SK-N-SH (cell line): Measurements from ENCODE around the gene NR2F1. TPM values are rescaled to one million over a fixed set of nuclear protein-coding genes. Genes with fewer than 3 reads are reported as not detected.

Experiments
- CTCF ChIA-PET: fragments of 300-600, 350-600 bp; formaldehyde crosslinking; extraction: SDS; loops from one replicate; lab custom pipeline; 2021; lab: Yijun Ruan, JAX
- POLR2A ChIA-PET: fragments of 350-600 bp; sonication (Branson Sonifier 250); formaldehyde crosslinking; extraction: SDS; loops from one replicate; lab custom pipeline; 2020; ENCODE audit warnings: antibody characterized with exemption, inconsistent platforms; lab: Yijun Ruan, JAX
- DNase-seq: peaks from one replicate; pipeline ENCODE4 v3.0.0; 2012
- H2AFZ ChIP-seq: fragments of 200-600 bp; sonication (generic); 2 replicates; pipeline ENCODE4 v1.8.1; 2016; ENCODE audit warnings: antibody characterized with exemption, mild to moderate bottlenecking, low read depth
- H3F3A ChIP-seq: fragments of 200-600 bp; sonication (generic); replicated peaks from 2 replicates; pipeline ENCODE3; 2016; ENCODE audit warnings: antibody characterized with exemption, mild to moderate bottlenecking; ENCODE audit not compliant: insufficient read depth
- H3K27ac ChIP-seq, 2 experiments: fragments of 200-500 bp in 1 of 2; fragments of 200-600 bp in 1 of 2; sonication (Bioruptor generic) in 1 of 2; sonication (generic), shearing (Covaris generic) in 1 of 2; 2 replicates each; pipeline versions ENCODE4 v1.5.1 to v1.6.1; 2014 to 2016; ENCODE audit warnings: low read depth in 2 of 2, inconsistent platforms in 1 of 2, low read length in 1 of 2, mild to moderate bottlenecking in 1 of 2, mixed read lengths in 1 of 2
- H3K27me3 ChIP-seq: fragments of 200-600 bp; sonication (generic), shearing (Covaris generic); 2 replicates; pipeline ENCODE4 v1.6.1; 2016; ENCODE audit warnings: mixed run types; ENCODE audit not compliant: insufficient read depth
- H3K36me3 ChIP-seq, 2 experiments: fragments of 200-500 bp in 1 of 2; fragments of 200-600 bp in 1 of 2; sonication (Bioruptor generic) in 1 of 2; sonication (generic) in 1 of 2; replicated peaks in 1 of 2; 2 replicates each; pipeline versions ENCODE3 to v1.5.1; 2014 to 2016; ENCODE audit warnings: low read length in 1 of 2, mild to moderate bottlenecking in 1 of 2; ENCODE audit not compliant: insufficient read depth in 2 of 2, control insufficient read depth in 1 of 2
- H3K4me1 ChIP-seq, 2 experiments: fragments of 200-500 bp in 1 of 2; fragments of 200-600 bp in 1 of 2; sonication (Bioruptor generic) in 1 of 2; sonication (generic), shearing (Covaris generic) in 1 of 2; 2 replicates each; pipeline versions ENCODE4 v1.5.1 to v1.6.1; 2014 to 2016; ENCODE audit warnings: low read depth in 1 of 2, low read length in 1 of 2, mixed run types in 1 of 2; ENCODE audit not compliant: insufficient read depth in 2 of 2, control insufficient read depth in 1 of 2
- H3K4me2 ChIP-seq: fragments of 200-600 bp; sonication (generic), shearing (Covaris generic); 2 replicates; pipeline ENCODE4 v1.6.1; 2017; ENCODE audit warnings: mixed run types
- H3K4me3 ChIP-seq, 2 experiments: fragments of 200-500 bp in 1 of 2; fragments of 200-600 bp in 1 of 2; sonication (Bioruptor generic) in 1 of 2; sonication (generic), shearing (Covaris generic) in 1 of 2; 2 replicates each; pipeline versions ENCODE4 v1.5.1 to v1.8.1; 2014 to 2016; ENCODE audit warnings: low read depth in 2 of 2, inconsistent platforms in 1 of 2, low read length in 1 of 2, mild to moderate bottlenecking in 1 of 2, mixed read lengths in 1 of 2, moderate library complexity in 1 of 2
- H3K79me2 ChIP-seq: fragments of 200-600 bp; sonication (generic); 2 replicates; pipeline ENCODE4 v1.8.1; 2017; ENCODE audit warnings: mild to moderate bottlenecking; ENCODE audit not compliant: insufficient read depth
- H3K9ac ChIP-seq: fragments of 200-600 bp; sonication (generic); 2 replicates; pipeline ENCODE4 v1.6.1; 2017; ENCODE audit warnings: mixed run types
- H3K9me2 ChIP-seq: fragments of 200-600 bp; sonication (generic); 2 replicates; pipeline ENCODE4 v1.6.1; 2017; ENCODE audit warnings: mixed run types
- H3K9me3 ChIP-seq: fragments of 200-600 bp; sonication (generic); 2 replicates; pipeline ENCODE4 v1.6.1; 2017; ENCODE audit warnings: mixed run types, mild to moderate bottlenecking, moderate library complexity
- H4K20me1 ChIP-seq: fragments of 200-600 bp; sonication (generic); 2 replicates; pipeline ENCODE4 v1.6.1; 2017; ENCODE audit warnings: mild to moderate bottlenecking, mixed run types; ENCODE audit not compliant: insufficient read depth
- CHD2 ChIP-seq: fragments of 150-350 bp; IDR thresholded peaks from 2 replicates; pipeline ENCODE4 v1.6.1; 2018; ENCODE audit warnings: low read length; ENCODE audit not compliant: partially characterized antibody
- CTCF ChIP-seq: fragments of 200-600 bp; sonication (generic); IDR thresholded peaks from 2 replicates; pipeline ENCODE4 v1.6.1; 2017; ENCODE audit warnings: antibody characterized with exemption, mild to moderate bottlenecking, moderate library complexity
- EP300 ChIP-seq, 2 experiments: IDR thresholded peaks; 2 replicates each; pipeline versions ENCODE4 v1.4.0 to v1.6.1; 2012; ENCODE audit warnings: borderline replicate concordance in 1 of 2, low read depth in 1 of 2, low read length in 1 of 2
- FOSL2 ChIP-seq: IDR thresholded peaks from 2 replicates; pipeline ENCODE4 v1.4.0; 2012; ENCODE audit warnings: low read depth, mild to moderate bottlenecking, moderate library complexity, borderline replicate concordance
- MAX ChIP-seq: IDR thresholded peaks from 2 replicates; pipeline ENCODE4 v1.4.0; 2012; ENCODE audit warnings: low read depth
- MEF2A ChIP-seq: IDR thresholded peaks from 2 replicates; pipeline ENCODE4 v1.4.0; 2012; ENCODE audit warnings: low read depth, borderline replicate concordance
- MXI1 ChIP-seq: IDR thresholded peaks from 2 replicates; pipeline ENCODE4 v1.6.1; 2012; ENCODE audit warnings: mild to moderate bottlenecking, low read depth, low read length, improper control_type of control experiment
- RAD21 ChIP-seq: IDR thresholded peaks from 2 replicates; pipeline ENCODE4 v1.6.1; 2012; ENCODE audit warnings: mild to moderate bottlenecking, low read length
- RCOR1 ChIP-seq: fragments of 150-350 bp; IDR thresholded peaks from 2 replicates; pipeline ENCODE4 v1.6.1; 2017; ENCODE audit warnings: antibody characterized with exemption, low read length
- RFX5 ChIP-seq: IDR thresholded peaks from 2 replicates; pipeline ENCODE4 v1.6.1; 2012; ENCODE audit warnings: mild to moderate bottlenecking, improper control_type of control experiment, low read length
- SIN3A ChIP-seq: IDR thresholded peaks from 2 replicates; pipeline ENCODE4 v1.6.1; 2012; ENCODE audit warnings: low read depth, mild to moderate bottlenecking, low read length, moderate library complexity, borderline replicate concordance
- SMC3 ChIP-seq: IDR thresholded peaks from 2 replicates; pipeline ENCODE4 v1.6.1; 2012; ENCODE audit warnings: low read depth, low read length, improper control_type of control experiment
- WGBS: methylation state at CpG from one replicate; pipeline ENCODE4 v1.1.6; 2017; ENCODE audit warnings: low lambda C conversion rate; 5-methylcytosine and 5-hydroxymethylcytosine counted together
- polyA plus RNA-seq, 3 experiments: library from polyadenylated mRNA; depleted of rRNA; stranded (reverse); fragments of >200 nt; gene quantifications; 2 replicates each; pipeline ENCODE4 v1.2.3, GENCODE V29; 2012
- TF ChIP-seq, protein P1 (sequence below): IDR thresholded peaks from 2 replicates; pipeline ENCODE4 v1.4.0; 2012; ENCODE audit warnings: low read depth, borderline replicate concordance

Gene NR2F1
- polyA plus RNA-seq, 1 of the 3 experiments (the other 2 are of a cell fraction), result 47.1 TPM

- Histone ChIP-seq H2AFZ (peak overlapping the region; percentile 76), H3K9me3 (no peaks in the 10 kb centered on the region), H3K36me3 (no peaks in the 10 kb centered on the region), H3F3A (peaks cover 13% of the 10 kb centered on the region), H3K4me1 (peaks cover 0 to 4% of the 10 kb centered on the region in 2 experiments; a peak in 2 of 4 replicates), H3K4me2 (peak overlapping the region; percentile 96), H3K9ac (peak overlapping the region; percentile 73), H3K9me2 (no peaks in the 10 kb centered on the region), H3K79me2 (no peaks in the 10 kb centered on the region), H3K4me3 (peak overlapping the region; percentile 71 to 85), H3K27ac (peak overlapping the region; percentile 86 to 97), H3K27me3 (no peaks in the 10 kb centered on the region), H4K20me1 (no peaks in the 10 kb centered on the region)
- under 1% methylated on average over 42 of the region's 75 CpGs for WGBS
- DNase-seq, result peak; percentile 94
- POLR2A ChIA-PET, result interaction anchor here (0.6 to 2.8 kb wide), 7 partner anchors 19 to 1123 kb away, joined by 3 to 18 read pairs (median 5); partner anchors contain the start of gene NR2F1
- CTCF ChIA-PET, result interaction anchor here (0.8 to 4.5 kb wide), 12 partner anchors 8 to 1230 kb away, joined by 3 to 34 read pairs (median 4); no protein-coding TSS in a partner anchor
- TF ChIP-seq SIN3A (peak; percentile 79), CHD2 (peak; percentile 73), RFX5 (no peak), EP300 (IDR thresholded peaks at IDR 0.05; ENCODE audit: borderline replicate concordance in 1 of 2, low read depth in 1 of 2, low read length in 1 of 2) (0 out of 4 replicates have a peak, but pooled peaks of 1 of the 2 experiments have one; percentile 21), MXI1 (peak; percentile 95), MAX (peak; percentile 34; the same call in 1 of the 2 replicates), RAD21 (peak; percentile 60), RCOR1 (peak; percentile 52), SMC3 (peak; percentile 31; the same call in 1 of the 2 replicates), CTCF (peak; percentile 22), FOSL2 (no peak), MEF2A (no peak)
- TF ChIP-seq, protein P1, sequence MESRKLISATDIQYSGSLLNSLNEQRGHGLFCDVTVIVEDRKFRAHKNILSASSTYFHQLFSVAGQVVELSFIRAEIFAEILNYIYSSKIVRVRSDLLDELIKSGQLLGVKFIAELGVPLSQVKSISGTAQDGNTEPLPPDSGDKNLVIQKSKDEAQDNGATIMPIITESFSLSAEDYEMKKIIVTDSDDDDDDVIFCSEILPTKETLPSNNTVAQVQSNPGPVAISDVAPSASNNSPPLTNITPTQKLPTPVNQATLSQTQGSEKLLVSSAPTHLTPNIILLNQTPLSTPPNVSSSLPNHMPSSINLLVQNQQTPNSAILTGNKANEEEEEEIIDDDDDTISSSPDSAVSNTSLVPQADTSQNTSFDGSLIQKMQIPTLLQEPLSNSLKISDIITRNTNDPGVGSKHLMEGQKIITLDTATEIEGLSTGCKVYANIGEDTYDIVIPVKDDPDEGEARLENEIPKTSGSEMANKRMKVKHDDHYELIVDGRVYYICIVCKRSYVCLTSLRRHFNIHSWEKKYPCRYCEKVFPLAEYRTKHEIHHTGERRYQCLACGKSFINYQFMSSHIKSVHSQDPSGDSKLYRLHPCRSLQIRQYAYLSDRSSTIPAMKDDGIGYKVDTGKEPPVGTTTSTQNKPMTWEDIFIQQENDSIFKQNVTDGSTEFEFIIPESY, result no peak
- TF ChIP-seq, all 33 proteins: peak for 9
Observed at GRCh38 chr5:93620487-93621326, 37.7 kb downstream of the NR2F1 start.
